HepG2 (cell line): ENCODE data around the gene CARMIL3. TPM values are rescaled to one million over a fixed set of nuclear protein-coding genes. Genes with fewer than 3 reads are reported as not detected.
"Not testable (repeated sequence)": the region's sequence is repeated elsewhere in the genome, so short reads cannot be mapped to it uniquely, and the experiment has no call there.

Source experiments
- HNF1A ChIP-seq, 2 experiments: sonication (generic) in 1 of 2; formaldehyde crosslinking in 1 of 2; IDR thresholded peaks; 2 replicates each; pipeline versions ENCODE4 v1.4.0 to v1.6.1; 2016 to 2020; ENCODE audit warnings: borderline replicate concordance in 1 of 2, low read depth in 1 of 2, mild to moderate bottlenecking in 1 of 2, missing genetic modification reagents in 1 of 2
- HNF4A ChIP-seq: sonication (generic); formaldehyde crosslinking; IDR thresholded peaks from 2 replicates; pipeline ENCODE4 v1.4.0; 2020; ENCODE audit warnings: missing genetic modification reagents
- HOXA5 ChIP-seq: sonication (generic); formaldehyde crosslinking; IDR thresholded peaks from 2 replicates; pipeline ENCODE4 v1.4.0; 2020; ENCODE audit warnings: missing genetic modification reagents
- KAT8 ChIP-seq: IDR thresholded peaks from 2 replicates; pipeline ENCODE4 v1.6.1; 2016; ENCODE audit warnings: missing genetic modification reagents, missing compliant biosample characterization
- LCORL ChIP-seq, 2 experiments: fragments of 450-650 bp in 1 of 2; sonication (generic) in 1 of 2; formaldehyde crosslinking in 1 of 2; IDR thresholded peaks; 2 replicates each; pipeline versions ENCODE4 v1.5.0 to v1.6.1; 2017 to 2020; ENCODE audit warnings: antibody characterized with exemption in 1 of 2, missing genetic modification reagents in 1 of 2
- PAXIP1 ChIP-seq: sonication (generic); formaldehyde crosslinking; conservative IDR thresholded peaks from 2 replicates; pipeline ENCODE4 v1.4.0; 2020; ENCODE audit warnings: mild to moderate bottlenecking, missing genetic modification reagents, moderate library complexity
- RXRB ChIP-seq: IDR thresholded peaks from 2 replicates; pipeline ENCODE4 v1.6.1; 2016; ENCODE audit warnings: borderline replicate concordance, missing genetic modification reagents, missing compliant biosample characterization
- SPEN ChIP-seq: sonication (generic); formaldehyde crosslinking; IDR thresholded peaks from 2 replicates; pipeline ENCODE4 v1.5.1; 2020; ENCODE audit warnings: low read depth, mild to moderate bottlenecking, missing genetic modification reagents
- ZNF513 ChIP-seq: sonication (generic); formaldehyde crosslinking; conservative IDR thresholded peaks from 2 replicates; pipeline ENCODE4 v1.5.0; 2020; ENCODE audit warnings: missing genetic modification reagents
- ZNF543 ChIP-seq: sonication (generic); formaldehyde crosslinking; IDR thresholded peaks from 2 replicates; pipeline ENCODE4 v1.4.0; 2020; ENCODE audit warnings: mild to moderate bottlenecking, missing genetic modification reagents
- ZNF605 ChIP-seq: sonication (generic); formaldehyde crosslinking; IDR thresholded peaks from 2 replicates; pipeline ENCODE4 v1.8.0; 2022; ENCODE audit warnings: mild to moderate bottlenecking, missing genetic modification reagents
- polyA plus RNA-seq, 8 experiments: library from polyadenylated mRNA; depleted of rRNA in 3 of 8; stranded (reverse) in 7 of 8; unstranded in 1 of 8; fragments of >200 nt; fragmentation: Illumina TruSeq in 4 of 8; extraction: Trizol in 4 of 8; gene quantifications; 2 replicates each; pipeline versions ENCODE4 v1.2.1 to v1.2.3, GENCODE V29; 2011 to 2016; ENCODE audit warnings: low read depth in 4 of 8, missing spikeins in 1 of 8, mixed read lengths in 1 of 8; ENCODE audit not compliant: insufficient read depth in 1 of 8
- total RNA-seq, 5 experiments: library from RNA; depleted of rRNA; stranded (reverse); fragments of >200 nt; fragmentation: Illumina TruSeq; extraction: Trizol; gene quantifications; 2 replicates each; pipeline ENCODE4 v1.2.3, GENCODE V29; 2016; ENCODE audit warnings: low read depth in 1 of 5

The CARMIL3 gene
- total and polyA plus RNA-seq, 2 of the 13 experiments (the other 11 are each of a cell fraction or from before 2014, with no cell fraction given) = 0.27 to 0.55 TPM

GRCh38 chr14:24024939-24025418 is 26.8 kb upstream of the CARMIL3 start (continued):
- TF ChIP-seq PAXIP1 (CRISPR knock-in tag) = peak; percentile 78
- TF ChIP-seq LCORL (IDR thresholded peaks at IDR 0.05) = not testable (repeated sequence)
- TF ChIP-seq LCORL (CRISPR knock-in tag; IDR thresholded peaks at IDR 0.05) = peak; percentile 44; the same call in 1 of the 2 replicates
- peak; percentile 71; the same call in 1 of the 2 replicates for TF ChIP-seq RXRB (CRISPR knock-in tag)
- TF ChIP-seq ZNF605 (CRISPR knock-in tag) = 0 out of 2 replicates have a peak, but pooled peaks have one; percentile 5
- 0 out of 2 replicates have a peak, but pooled peaks have one; percentile 49 for TF ChIP-seq HOXA5 (CRISPR knock-in tag)
- TF ChIP-seq ZNF513 (CRISPR knock-in tag) = 0 out of 2 replicates have a peak, but pooled peaks have one; percentile 27
- peak; percentile 54; the same call in 1 of the 2 replicates for TF ChIP-seq KAT8 (CRISPR knock-in tag)
- peak; percentile 23; the same call in 1 of the 2 replicates for TF ChIP-seq HNF1A (IDR thresholded peaks at IDR 0.05; ENCODE audit: low read depth)
- TF ChIP-seq HNF1A (CRISPR knock-in tag; IDR thresholded peaks at IDR 0.05; ENCODE audit: borderline replicate concordance) = peak; percentile 82
- 0 out of 2 replicates have a peak, but pooled peaks have one; percentile 29 for TF ChIP-seq SPEN
- peak; percentile 87 for TF ChIP-seq HNF4A (CRISPR knock-in tag)
- 0 out of 2 replicates have a peak, but pooled peaks have one; percentile 29 for TF ChIP-seq ZNF543 (CRISPR knock-in tag)
- TF ChIP-seq, all 625 proteins: peak for 70; not testable (repeated sequence) for 555
